Cardiac muscle cell (in vitro differentiated cells and primary cell): Measurements from ENCODE around the gene AVPI1. TPM values are rescaled to one million over a fixed set of nuclear protein-coding genes. Genes with fewer than 3 reads are reported as not detected.
A peak's percentile ranks its signal among the peaks of the same experiment; 100 is the strongest.

Experiments
- DNase-seq, 2 donors: peaks; one replicate each; pipeline versions ENCODE4 v3.0.0 to v3.0.0-alpha.2; 2010 to 2017; ENCODE audit warnings: low read depth in 1 of 2, low spot score in 1 of 2
- H3K27ac ChIP-seq: fragments of 200-600 bp; sonication (generic); 2 replicates; pipeline ENCODE4 v1.5.1; 2016
- H3K27me3 ChIP-seq: fragments of 200-600 bp; sonication (generic); 2 replicates; pipeline ENCODE4 v1.6.0; 2016; ENCODE audit warnings: control low read depth
- H3K36me3 ChIP-seq: fragments of 200-600 bp; sonication (generic); 2 replicates; pipeline ENCODE4 v1.5.1; 2016; ENCODE audit warnings: control low read depth
- H3K4me1 ChIP-seq: fragments of 200-600 bp; sonication (generic); 2 replicates; pipeline ENCODE4 v1.8.1; 2017; ENCODE audit warnings: low read depth, mild to moderate bottlenecking, mixed run types
- H3K4me3 ChIP-seq: fragments of 200-600 bp; sonication (generic); 2 replicates; pipeline ENCODE4 v1.5.1; 2016; ENCODE audit warnings: mild to moderate bottlenecking
- H3K9me3 ChIP-seq: fragments of 200-600 bp; sonication (generic); 2 replicates; pipeline ENCODE4 v1.5.1; 2017; ENCODE audit warnings: low read depth, mild to moderate bottlenecking, control low read depth
- CTCF ChIP-seq: IDR thresholded peaks from 2 replicates; pipeline ENCODE4 v1.5.1; 2012; ENCODE audit warnings: low read depth, mild to moderate bottlenecking, low read length
- polyA plus RNA-seq: library from polyadenylated mRNA; unstranded; fragments of >200 nt; fragmentation: Nextera tagmentation; extraction: Ambion mirVana; gene quantifications from 2 replicates; pipeline ENCODE4 v1.2.1, GENCODE V29; 2016
- total RNA-seq: library from RNA; depleted of rRNA; stranded (reverse); fragments of >200 nt; gene quantifications from 2 replicates; pipeline ENCODE4 v1.2.3, GENCODE V29; 2016

The AVPI1 gene
- total and polyA plus RNA-seq, 2 experiments from 2014 or later = 8.7 to 15.8 TPM

- H3K9me3 ChIP-seq = no peaks in the 10 kb centered on the region
- H3K36me3 ChIP-seq = peaks cover 18% of the 10 kb centered on the region
- DNase-seq = peak in 1 of 2 donors; percentile 70
- no peaks in the 10 kb centered on the region for H3K4me1 ChIP-seq
- H3K4me3 ChIP-seq = no peak overlapping the region
- TF ChIP-seq CTCF = no peak
- no peak overlapping the region for H3K27ac ChIP-seq
- no peaks in the 10 kb centered on the region for H3K27me3 ChIP-seq
Observed at GRCh38 chr10:97673736-97674525, 13.1 kb downstream of the AVPI1 start.

GRCh38 chr10:97669571-97669970 lies 17.5 kb downstream of the AVPI1 start:
- H3K4me3 ChIP-seq = no peak overlapping the region
- no peaks in the 10 kb centered on the region for H3K9me3 ChIP-seq
- no peaks in the 10 kb centered on the region for H3K27me3 ChIP-seq
- peaks cover 37% of the 10 kb centered on the region for H3K36me3 ChIP-seq
- H3K4me1 ChIP-seq = peaks cover 3% of the 10 kb centered on the region
- DNase-seq = no peak
- no peak overlapping the region for H3K27ac ChIP-seq
- TF ChIP-seq CTCF = no peak

GRCh38 chr10:97667463-97667862 lies 19.6 kb downstream of the AVPI1 start:
- H3K36me3 ChIP-seq = peaks cover 35% of the 10 kb centered on the region
- DNase-seq = no peak
- peaks cover 8% of the 10 kb centered on the region for H3K4me1 ChIP-seq
- no peaks in the 10 kb centered on the region for H3K9me3 ChIP-seq
- H3K27me3 ChIP-seq = no peaks in the 10 kb centered on the region
- H3K4me3 ChIP-seq = no peak overlapping the region
- H3K27ac ChIP-seq = no peak overlapping the region
- TF ChIP-seq CTCF = no peak

- no peak for TF ChIP-seq CTCF
- no peak for DNase-seq
- H3K27ac ChIP-seq = no peak overlapping the region
- H3K4me3 ChIP-seq = no peak overlapping the region
- H3K36me3 ChIP-seq = peaks cover 38% of the 10 kb centered on the region
- H3K9me3 ChIP-seq = no peaks in the 10 kb centered on the region
- H3K4me1 ChIP-seq = peaks cover 8% of the 10 kb centered on the region
- no peaks in the 10 kb centered on the region for H3K27me3 ChIP-seq
Observed at GRCh38 chr10:97666992-97667391, 20.0 kb downstream of the AVPI1 start.

GRCh38 chr10:97664282-97664850 lies 22.7 kb downstream of the AVPI1 start:
- Histone ChIP-seq H3K9me3 (no peaks in the 10 kb centered on the region), H3K27ac (peak overlapping the region; percentile 80), H3K36me3 (peaks cover 38% of the 10 kb centered on the region), H3K27me3 (no peaks in the 10 kb centered on the region), H3K4me3 (no peak overlapping the region), H3K4me1 (peaks cover 8% of the 10 kb centered on the region)
- DNase-seq = peak in 1 of 2 donors; percentile 31
- TF ChIP-seq CTCF = no peak
